ENCODE measurements around the gene TTLL8.

DNA sequence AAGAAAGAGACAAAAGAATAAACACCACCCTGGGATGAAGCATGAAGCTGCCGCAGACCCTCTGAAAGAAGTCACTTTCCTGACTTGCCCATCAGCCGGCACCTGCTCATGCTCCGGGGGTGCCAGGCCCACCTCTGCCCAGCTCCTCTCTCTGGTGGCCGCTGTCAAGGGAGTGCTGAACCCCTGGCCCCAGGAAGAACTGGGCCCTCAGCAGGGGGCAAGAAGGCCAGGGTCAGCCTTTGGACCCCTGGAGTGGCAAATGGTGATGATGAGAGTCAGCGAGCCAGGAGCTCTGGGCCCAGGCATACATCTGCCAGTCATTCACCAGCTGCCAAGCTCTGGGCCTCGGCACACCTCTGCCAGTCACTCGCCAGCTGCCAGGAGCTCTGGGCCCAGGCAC, 17.4 kb downstream of the TTLL8 start:
- TF ChIP-seq, protein P1, sequence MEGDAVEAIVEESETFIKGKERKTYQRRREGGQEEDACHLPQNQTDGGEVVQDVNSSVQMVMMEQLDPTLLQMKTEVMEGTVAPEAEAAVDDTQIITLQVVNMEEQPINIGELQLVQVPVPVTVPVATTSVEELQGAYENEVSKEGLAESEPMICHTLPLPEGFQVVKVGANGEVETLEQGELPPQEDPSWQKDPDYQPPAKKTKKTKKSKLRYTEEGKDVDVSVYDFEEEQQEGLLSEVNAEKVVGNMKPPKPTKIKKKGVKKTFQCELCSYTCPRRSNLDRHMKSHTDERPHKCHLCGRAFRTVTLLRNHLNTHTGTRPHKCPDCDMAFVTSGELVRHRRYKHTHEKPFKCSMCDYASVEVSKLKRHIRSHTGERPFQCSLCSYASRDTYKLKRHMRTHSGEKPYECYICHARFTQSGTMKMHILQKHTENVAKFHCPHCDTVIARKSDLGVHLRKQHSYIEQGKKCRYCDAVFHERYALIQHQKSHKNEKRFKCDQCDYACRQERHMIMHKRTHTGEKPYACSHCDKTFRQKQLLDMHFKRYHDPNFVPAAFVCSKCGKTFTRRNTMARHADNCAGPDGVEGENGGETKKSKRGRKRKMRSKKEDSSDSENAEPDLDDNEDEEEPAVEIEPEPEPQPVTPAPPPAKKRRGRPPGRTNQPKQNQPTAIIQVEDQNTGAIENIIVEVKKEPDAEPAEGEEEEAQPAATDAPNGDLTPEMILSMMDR (IDR thresholded peaks at IDR 0.05), result no peak
- TF ChIP-seq POLR2AphosphoS5 (IDR thresholded peaks at IDR 0.05) (no peak), POLR2A (IDR thresholded peaks at IDR 0.05) (no peak)
